HG02763 (cell line): ENCODE results near the gene PAWR.
"Not testable (repeated sequence)": the region's sequence is repeated elsewhere in the genome, so short reads cannot be mapped to it uniquely, and the experiment has no call there.

Source experiments
- ATAC-seq: cut with Tn5 transposase; IDR thresholded peaks from one replicate; pipeline ENCODE4 v1.9.1; 2021; ENCODE audit warnings: mild to moderate bottlenecking, moderate library complexity; ENCODE audit not compliant: unreplicated experiment

The PAWR gene

GRCh38 chr12:79687711-79688260, 3.0 kb downstream of the PAWR start:
- ATAC-seq: no peak

DNA sequence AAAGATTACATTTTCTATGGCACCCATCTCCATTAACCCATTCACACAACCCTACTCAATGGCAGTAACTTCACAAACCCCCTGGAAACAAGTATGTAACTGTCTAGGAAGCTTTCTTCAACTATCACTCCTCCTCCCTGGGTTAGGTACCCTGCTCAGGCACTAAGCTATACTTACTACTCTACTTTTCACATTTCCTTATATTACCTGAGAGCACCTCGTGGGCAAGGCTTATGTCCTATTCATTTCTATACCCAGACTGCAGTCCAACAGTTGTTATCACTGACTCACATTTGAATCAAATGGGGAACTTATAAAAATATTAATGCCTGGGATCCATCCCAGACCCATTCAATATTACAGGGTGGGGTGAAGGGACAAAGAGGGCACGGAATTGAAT, 4.6 kb downstream of the PAWR start:
- no peak for ATAC-seq

DNA sequence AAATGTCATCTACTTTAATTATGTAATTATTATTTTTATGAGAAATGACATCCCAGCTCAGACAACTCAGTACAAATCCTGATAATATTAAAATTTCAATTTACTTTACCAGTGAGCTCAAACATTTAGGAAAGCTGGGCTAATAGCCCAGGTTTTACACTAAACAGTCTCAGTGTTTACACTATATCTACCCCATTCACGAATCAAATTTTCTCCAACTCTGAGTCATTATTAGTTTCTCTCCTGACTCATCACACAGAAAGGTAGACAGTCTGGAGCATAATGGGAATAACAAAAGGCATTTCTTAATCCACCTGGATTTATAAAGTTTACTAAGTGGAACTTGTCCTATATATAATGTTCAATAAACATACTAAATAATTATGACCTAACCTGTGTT, 5.7 kb downstream of the PAWR start:
- ATAC-seq: no peak

DNA sequence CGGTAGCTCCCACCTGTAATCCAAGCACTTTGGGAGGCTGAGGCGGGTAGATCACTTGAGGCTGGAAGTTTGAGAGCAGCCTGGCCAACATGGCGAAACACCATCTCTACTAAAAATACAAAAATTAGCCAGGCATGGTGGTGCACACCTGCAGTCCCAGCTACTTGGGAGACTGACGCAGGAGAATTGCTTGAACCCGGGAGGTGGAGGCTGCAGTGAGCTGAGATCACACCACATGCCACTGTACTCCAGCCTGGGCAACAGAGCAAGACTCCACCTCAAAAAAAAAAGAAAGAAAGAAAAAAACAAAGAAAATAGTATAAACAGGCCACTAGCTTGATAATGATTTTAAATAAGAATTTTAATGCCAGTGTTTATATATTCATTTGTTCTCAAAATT, 6.4 kb downstream of the PAWR start:
- ATAC-seq: not testable (repeated sequence)

- no peak for ATAC-seq
Measured at GRCh38 chr12:79682593-79682992, 8.2 kb downstream of the PAWR start.

DNA sequence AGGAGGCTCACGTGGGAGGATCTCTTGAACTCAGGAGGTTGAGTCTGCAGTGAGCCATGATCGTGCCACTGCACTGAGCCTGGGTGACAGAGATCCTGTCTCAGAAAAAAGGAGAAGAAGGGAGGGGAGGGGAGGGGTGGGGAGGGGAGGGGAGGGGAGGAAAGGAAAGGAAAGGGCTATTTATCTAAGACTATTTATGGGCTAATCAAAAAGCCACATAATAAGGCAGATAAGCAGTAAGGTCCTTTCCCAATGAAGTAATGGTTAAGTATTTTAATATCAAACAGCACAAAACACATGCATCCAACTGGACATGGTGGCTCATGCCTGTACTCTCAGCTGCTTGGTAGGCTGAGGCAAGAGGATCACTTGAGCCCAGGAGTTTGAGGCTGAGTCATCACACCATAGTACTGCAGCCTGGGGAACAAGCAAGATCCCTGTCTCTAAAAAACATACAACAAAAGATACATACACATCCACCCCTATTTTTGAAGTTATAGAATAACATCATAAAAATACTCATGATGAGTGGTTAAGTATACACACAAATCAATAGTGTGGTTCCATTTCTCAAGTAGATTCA, 9.7 kb downstream of the PAWR start:
- ATAC-seq: no peak

DNA sequence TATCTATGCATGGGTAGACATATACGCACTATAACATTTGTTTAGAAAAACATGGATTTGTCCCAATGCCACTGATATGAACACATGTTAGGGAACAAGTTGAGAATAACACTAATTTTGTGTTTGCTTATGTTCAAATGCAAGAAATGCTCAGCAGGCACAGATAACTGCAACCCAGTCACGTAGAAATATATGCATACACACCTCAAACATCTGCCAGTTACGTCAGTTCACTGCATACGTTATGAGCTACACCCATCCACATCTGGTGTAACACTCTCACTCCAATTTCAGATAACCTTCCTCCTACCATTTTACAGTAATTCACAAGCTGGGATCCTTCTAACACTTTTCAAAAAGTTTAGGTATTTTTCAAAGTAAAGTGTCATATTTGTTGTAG, 10.7 kb downstream of the PAWR start:
- ATAC-seq: no peak

GRCh38 chr12:79678306-79678705, 12.5 kb downstream of the PAWR start:
- no peak for ATAC-seq

DNA sequence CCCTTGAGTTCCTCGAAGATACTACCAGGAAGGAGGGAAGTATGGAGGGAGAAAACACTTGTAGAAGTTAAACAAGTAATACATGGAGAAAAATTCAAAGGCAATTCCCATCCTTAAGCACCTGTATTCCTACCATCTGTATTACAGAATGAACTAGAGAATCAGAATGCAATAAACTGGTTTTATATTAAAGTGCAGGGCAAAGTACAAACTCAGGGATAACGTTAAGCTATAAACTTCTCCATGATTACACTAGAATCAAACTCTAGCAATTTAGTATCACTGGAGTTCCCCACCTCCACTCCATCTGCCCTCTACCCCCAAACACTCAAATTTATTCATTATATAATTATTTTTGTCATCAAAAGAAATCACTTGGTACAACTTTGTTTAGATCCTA, 13.1 kb downstream of the PAWR start:
- ATAC-seq: no peak

DNA sequence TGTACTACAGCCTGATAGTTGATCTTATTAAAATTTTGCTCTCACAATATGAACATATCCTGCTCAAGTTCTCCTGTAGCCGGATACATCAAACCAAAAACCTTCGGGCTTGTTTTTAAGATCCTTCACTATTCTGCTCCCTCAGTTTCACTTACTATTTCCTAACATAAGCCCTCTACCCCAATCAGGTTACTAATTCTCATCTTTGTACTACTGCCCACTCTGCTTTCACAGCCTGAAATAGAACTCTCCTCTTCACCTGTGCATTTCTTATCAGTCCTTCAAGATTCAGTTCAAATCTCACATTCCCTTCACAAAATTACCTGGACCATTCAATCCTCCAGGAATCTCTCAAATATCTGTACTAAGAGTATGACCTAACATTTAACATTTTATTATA, 14.2 kb downstream of the PAWR start:
- no peak for ATAC-seq

GRCh38 chr12:79674629-79675028, 16.1 kb downstream of the PAWR start:
- ATAC-seq: no peak

DNA sequence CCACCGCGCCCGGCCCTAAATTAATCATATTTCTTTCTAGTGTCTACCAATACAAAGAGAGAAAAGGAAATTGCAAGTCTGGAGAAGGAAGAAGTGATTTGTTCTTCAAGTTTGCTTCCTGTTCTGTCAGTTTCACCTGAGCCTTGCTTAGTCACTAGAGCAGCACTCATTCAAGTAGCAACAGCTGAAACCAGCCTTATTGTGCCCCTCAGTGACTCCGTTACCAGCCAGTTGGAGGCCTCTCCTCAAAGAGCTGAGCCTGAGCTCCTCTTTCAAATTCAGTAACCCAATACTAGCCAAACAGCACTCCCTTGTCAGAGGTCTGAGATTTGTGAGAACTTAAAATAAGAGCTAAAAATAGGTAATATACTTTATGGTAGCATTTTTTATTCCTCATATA, 17.4 kb downstream of the PAWR start:
- ATAC-seq: no peak

DNA sequence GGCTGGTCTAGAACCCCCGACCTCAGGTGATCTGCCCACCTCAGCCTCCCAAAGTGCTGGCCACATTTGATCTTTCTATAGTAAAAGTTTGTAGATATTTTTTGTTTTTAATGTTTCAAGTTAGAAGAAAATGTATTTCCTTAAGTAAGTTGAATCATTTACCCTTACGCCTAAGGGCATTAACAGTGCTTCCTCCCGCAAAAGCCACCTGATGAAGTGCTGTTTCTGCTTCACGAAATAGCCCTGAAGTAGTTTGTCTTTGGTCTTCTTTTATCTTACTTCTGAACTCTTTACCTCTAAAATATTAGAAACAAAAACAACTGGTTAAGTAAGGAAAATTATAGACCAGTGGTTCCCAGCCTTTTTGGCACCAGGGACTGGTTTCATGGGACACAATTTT, 22.7 kb downstream of the PAWR start:
- ATAC-seq: no peak

DNA sequence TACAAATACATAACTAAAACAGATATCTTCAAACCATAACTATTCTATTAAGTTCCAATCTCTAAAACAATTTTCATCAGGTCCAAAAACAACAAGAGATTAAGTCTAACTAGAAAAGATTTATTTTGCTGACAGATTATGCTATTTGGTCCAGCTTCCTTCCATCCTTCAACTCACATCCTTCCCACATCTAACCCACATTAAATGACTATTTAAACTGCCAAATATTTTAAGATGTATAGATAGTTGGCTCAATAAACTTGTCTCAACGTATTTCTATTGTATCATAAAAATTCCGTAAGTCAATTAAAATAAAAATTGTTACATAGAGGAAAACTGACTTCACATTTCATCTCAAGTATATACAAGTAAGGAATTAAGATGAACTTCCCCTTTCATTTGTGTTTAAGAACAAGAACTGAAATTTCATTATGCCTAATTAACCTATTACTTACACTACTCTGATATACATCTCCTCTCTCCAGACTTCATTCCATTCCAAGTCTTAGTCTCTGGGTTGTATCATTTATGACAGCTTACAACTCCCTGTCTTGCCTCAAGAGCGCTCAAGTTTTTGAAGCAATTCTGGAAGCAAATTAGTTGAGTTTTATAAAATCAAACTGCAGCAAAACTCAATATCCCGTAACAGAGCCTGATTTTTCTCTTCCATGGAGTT, 25.4 kb downstream of the PAWR start:
- no peak for ATAC-seq

- no peak for ATAC-seq
Measured at GRCh38 chr12:79664518-79664917, 26.2 kb downstream of the PAWR start.

DNA sequence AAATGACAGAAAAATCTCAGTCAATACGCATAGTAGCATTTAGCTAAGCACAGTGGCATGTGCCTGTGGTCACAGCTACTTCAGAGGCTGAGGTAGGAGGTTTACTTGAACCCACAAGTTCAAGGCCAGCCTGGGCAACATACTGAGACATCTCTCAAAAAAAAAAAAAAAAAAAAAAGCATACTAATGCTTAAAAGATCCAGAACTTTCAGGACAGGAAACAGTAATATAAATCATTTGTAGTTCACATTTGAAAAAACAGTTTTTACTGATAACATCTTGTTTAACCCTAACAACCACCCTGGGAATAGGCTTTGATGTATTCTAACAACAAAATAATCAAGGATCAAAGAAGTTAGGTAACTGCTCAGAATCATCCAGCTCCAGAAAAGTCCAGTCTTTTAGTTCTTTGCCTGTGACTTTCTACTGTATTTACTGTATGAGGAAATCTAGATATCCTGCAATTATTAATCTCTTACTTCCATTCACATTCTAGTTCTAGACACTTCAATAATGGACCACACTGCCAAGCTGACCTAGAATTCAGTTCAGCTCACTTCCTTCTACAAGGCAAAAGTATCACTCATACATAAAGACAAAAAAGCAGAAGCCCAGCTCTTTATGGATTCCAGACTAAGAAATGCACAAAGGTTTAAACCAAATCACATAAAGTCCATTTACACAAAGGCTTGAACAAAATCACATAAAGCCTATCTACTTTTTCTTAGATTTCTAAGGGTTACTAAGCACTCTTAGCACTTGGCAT, 28.5 kb downstream of the PAWR start:
- no peak for ATAC-seq

DNA sequence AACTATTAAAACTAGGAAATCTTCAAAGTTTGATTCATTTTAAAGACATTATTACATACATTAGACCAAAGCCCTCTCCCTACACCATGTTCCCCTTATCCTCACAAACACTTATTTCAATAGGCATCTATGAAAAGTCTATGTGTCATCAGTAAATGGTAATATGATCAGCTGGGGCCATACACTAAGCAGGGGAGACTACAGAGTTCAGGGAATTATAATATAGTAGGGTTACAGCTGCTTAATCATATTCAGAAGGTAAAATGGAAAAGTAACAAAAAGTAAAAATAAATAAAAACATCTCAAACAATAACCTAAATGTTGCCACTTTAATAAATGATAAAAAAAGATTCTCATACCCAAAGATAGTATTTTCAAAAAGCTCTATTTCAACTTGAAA, 29.1 kb downstream of the PAWR start:
- no peak for ATAC-seq

GRCh38 chr12:79659961-79660431, 30.8 kb downstream of the PAWR start:
- ATAC-seq: no peak

- ATAC-seq: no peak
Measured at GRCh38 chr12:79658221-79658620, 32.5 kb downstream of the PAWR start.

DNA sequence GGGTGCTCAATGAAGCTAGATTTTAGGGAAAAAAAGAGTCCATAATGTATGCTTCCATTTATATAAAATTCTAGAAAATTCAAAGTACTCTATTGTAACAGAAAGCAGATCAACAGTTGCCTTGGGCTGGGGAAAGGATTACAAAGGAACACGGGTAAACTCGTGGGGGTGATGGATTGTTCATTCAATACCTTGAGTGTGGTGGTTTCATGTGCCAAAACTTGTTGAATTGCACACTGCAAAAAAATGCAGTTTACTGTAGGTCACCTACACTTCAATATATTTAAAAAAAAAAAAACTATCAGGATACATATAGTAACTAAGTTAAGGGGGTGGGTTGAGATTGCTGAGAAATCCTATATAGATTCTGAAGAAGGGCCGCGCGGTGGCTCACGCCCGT, 33.6 kb downstream of the PAWR start:
- ATAC-seq: no peak

- ATAC-seq: no peak
Measured at GRCh38 chr12:79655036-79655435, 35.7 kb downstream of the PAWR start.

GRCh38 chr12:79652521-79652920, 38.2 kb downstream of the PAWR start:
- no peak for ATAC-seq
